ENCODE results near the gene FTSJ1. TPM values are rescaled to one million over a fixed set of nuclear protein-coding genes. Genes with fewer than 3 reads are reported as not detected.
"Not testable (repeated sequence)": the region's sequence is repeated elsewhere in the genome, so short reads cannot be mapped to it uniquely, and the experiment has no call there.

FTSJ1 gene
- total and polyA plus RNA-seq, 9 donors, result 23.2 to 45.9 (median 31.7) TPM

- Histone ChIP-seq H3K27me3 (no peaks in the 10 kb centered on the region), H3K4me3 (no peak overlapping the region), H3K9me3 (no peaks in the 10 kb centered on the region), H3K27ac (no peak overlapping the region), H3K4me1 (ENCODE audit: insufficient read depth) (no peaks in the 10 kb centered on the region), H3K36me3 (no peaks in the 10 kb centered on the region)
- no peak for DNase-seq
- TF ChIP-seq EP300 (IDR thresholded peaks at IDR 0.05), result no peak
- TF ChIP-seq POLR2A (IDR thresholded peaks at IDR 0.05), result no peak
- no peak for TF ChIP-seq CTCF (IDR thresholded peaks at IDR 0.05)
- 72 to 78% (median 73%) methylated on average over 5 of the region's 5 CpGs for WGBS, 3 donors
- intact Hi-C loops (cut with DNase I), result no loop called here
These were observed 41.0 kb downstream of the FTSJ1 start for GRCh38 chrX:48516987-48517386.

GRCh38 chrX:48519481-48519880 is 43.5 kb downstream of the FTSJ1 start:
- H3K27ac ChIP-seq; intact Hi-C loops (cut with DNase I); H3K36me3 ChIP-seq; DNase-seq; H3K9me3 ChIP-seq; H3K27me3 ChIP-seq; H3K4me1 ChIP-seq (ENCODE audit: insufficient read depth); H3K4me3 ChIP-seq: not testable (repeated sequence)
- WGBS, 3 donors, result 61 to 82% (median 82%) methylated on average over 4 of the region's 4 CpGs

DNA sequence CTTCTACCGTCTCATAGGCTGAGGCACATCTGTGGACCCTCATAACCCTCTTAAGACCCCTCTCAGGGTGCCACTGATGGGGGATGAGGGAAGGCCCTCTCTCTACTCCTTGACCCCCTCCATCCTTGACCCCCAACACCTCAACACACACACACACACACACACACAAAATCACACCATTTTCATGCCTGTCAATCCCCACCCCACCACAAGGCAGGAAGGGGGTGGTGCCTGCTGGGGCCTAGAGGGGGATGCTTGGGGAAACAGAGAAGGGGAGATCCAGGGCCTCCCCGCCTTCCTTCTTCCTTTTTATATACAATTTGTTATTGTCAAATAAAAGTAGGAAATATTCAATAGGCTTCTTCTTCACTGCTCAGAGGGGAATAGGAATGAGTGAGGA is 44.5 kb downstream of the FTSJ1 start:
- Histone ChIP-seq H3K27me3 (no peaks in the 10 kb centered on the region), H3K27ac (no peak overlapping the region), H3K4me1 (ENCODE audit: insufficient read depth) (no peaks in the 10 kb centered on the region), H3K36me3 (no peaks in the 10 kb centered on the region), H3K9me3 (no peaks in the 10 kb centered on the region), H3K4me3 (no peak overlapping the region)
- peak in 1 of 5 donors; percentile 7 for DNase-seq
- WGBS, 3 donors, result 79 to 98% (median 88%) methylated on average over 2 of the region's 2 CpGs
- TF ChIP-seq CTCF (IDR thresholded peaks at IDR 0.05), result no peak
- TF ChIP-seq EP300 (IDR thresholded peaks at IDR 0.05), result no peak
- TF ChIP-seq POLR2A (IDR thresholded peaks at IDR 0.05), result no peak
- intact Hi-C loops (cut with DNase I), result no loop called here

GRCh38 chrX:48520976-48521352 is 45.0 kb downstream of the FTSJ1 start:
- intact Hi-C loops (cut with DNase I), result no loop called here
- no peak for DNase-seq
- H3K4me3 ChIP-seq, result peak overlapping the region; percentile 54
- no peaks in the 10 kb centered on the region for H3K27me3 ChIP-seq
- H3K36me3 ChIP-seq, result no peaks in the 10 kb centered on the region
- no peak for TF ChIP-seq EP300 (IDR thresholded peaks at IDR 0.05)
- TF ChIP-seq CTCF (IDR thresholded peaks at IDR 0.05), result no peak
- no peak for TF ChIP-seq POLR2A (IDR thresholded peaks at IDR 0.05)
- 42 to 61% (median 45%) methylated on average over 2 of the region's 2 CpGs for WGBS, 3 donors
- H3K27ac ChIP-seq, result no peak overlapping the region
- no peaks in the 10 kb centered on the region for H3K9me3 ChIP-seq
- no peaks in the 10 kb centered on the region for H3K4me1 ChIP-seq (ENCODE audit: insufficient read depth)

DNA sequence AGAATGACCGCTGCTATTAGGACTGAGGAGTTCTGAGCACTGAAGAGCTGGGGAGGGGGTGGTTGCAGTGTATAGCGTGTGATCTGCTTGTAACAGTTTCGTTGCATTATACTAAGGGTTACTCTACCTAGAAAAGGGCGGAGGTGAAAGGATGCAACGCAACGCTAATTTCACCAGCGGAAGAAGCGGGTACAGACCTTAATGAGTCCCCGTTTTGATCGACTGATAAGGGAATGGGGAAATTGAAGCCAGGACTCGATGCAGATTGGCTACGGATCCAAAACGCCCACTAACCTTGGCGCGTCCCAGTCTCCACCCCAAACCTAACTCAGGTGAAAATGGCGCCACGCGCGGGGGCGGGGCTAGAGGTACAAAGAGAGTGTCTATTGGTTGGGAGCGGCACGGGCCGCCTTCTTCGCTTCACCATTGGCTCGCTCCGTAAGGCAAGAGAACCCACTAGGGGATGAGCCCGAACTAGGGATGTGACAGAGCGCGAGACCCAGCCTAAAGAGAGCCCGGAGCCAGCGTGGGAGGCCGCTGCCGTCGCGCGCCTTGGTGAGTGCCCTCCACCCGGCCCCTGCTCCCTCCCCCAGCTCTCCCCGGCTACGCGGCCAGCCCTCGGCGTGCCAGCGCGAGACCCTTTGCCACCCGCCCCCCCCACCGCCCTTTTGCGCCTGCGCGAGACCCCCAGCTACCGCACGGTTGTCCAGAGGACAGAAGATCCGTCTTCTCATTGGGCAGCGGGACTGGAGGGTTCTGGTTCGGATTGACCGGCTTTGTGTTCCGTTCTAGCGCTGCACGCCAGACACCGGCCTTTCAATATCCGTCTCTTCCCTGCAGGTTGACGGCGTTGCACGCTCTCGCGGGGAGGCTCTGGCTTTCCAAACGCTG is 45.6 kb downstream of the FTSJ1 start, which contains the start of gene EBP:
Gene EBP (plus strand): TSS at position 456 of the 891 bp plus-strand sequence. CDS start 1,964 bp downstream, outside the sequence.
- peak; percentile 84 to 91 (median 85) for DNase-seq
- intact Hi-C loops (cut with DNase I), result no loop called here
- Histone ChIP-seq H3K36me3 (no peaks in the 10 kb centered on the region), H3K27ac (peak within 1 kb of the TSS in 1 of 2 donors; percentile 53), H3K9me3 (no peaks in the 10 kb centered on the region), H3K27me3 (no peaks in the 10 kb centered on the region), H3K4me1 (ENCODE audit: insufficient read depth) (no peaks in the 10 kb centered on the region), H3K4me3 (peak within 1 kb of the TSS; percentile 54)
- WGBS, 3 donors, result 31 to 52% (median 52%) methylated on average over 65 to 66 of the region's 66 CpGs
- peak; percentile 27 for TF ChIP-seq POLR2A (IDR thresholded peaks at IDR 0.05)
- TF ChIP-seq CTCF (IDR thresholded peaks at IDR 0.05), result no peak

Measured in ovary (tissue), 9 donors.